Epithelial cell of proximal tubule (primary cell): ENCODE results near the gene CDC42EP2. TPM values are rescaled to one million over a fixed set of nuclear protein-coding genes. Genes with fewer than 3 reads are reported as not detected.

Experiments used
- DNase-seq: peaks from one replicate; pipeline ENCODE4 v3.0.0-alpha.2; 2011; ENCODE audit warnings: low read depth
- H3K4me3 ChIP-seq: 2 replicates; pipeline ENCODE4 v1.5.1; 2011; ENCODE audit warnings: low read depth, mild to moderate bottlenecking, low read length
- CTCF ChIP-seq: conservative IDR thresholded peaks from 2 replicates; pipeline ENCODE4 v1.5.1; 2012; ENCODE audit warnings: low read depth, mild to moderate bottlenecking, low read length
- total RNA-seq: library from RNA; depleted of rRNA; stranded (reverse); fragments of >200 nt; gene quantifications from 2 replicates; pipeline ENCODE4 v1.2.3, GENCODE V29; 2015

Gene CDC42EP2
- total RNA-seq, 1 donor from 2014 or later: 18.6 TPM

DNA sequence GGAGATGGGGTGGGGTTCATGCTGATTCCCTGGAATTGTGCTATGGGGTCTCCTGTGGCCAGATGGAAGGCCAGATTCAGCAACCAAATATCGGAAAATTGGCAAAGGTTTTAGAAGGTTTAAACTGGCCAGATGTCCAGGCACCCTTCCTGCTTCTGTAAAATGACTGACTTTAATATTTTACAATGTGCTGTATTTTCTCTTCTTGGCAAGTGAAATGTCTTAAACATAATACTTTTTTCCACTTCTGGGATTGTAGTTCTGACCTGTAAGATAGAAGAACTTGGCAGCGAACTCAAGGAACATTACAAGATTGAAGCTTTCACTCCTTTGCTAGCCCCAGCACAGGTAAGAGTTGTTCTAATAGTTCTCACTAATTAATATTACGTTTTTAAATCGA is 35.4 kb upstream of the CDC42EP2 start:
- no peak for TF ChIP-seq CTCF
- no peak for DNase-seq
- H3K4me3 ChIP-seq: no peak overlapping the region

DNA sequence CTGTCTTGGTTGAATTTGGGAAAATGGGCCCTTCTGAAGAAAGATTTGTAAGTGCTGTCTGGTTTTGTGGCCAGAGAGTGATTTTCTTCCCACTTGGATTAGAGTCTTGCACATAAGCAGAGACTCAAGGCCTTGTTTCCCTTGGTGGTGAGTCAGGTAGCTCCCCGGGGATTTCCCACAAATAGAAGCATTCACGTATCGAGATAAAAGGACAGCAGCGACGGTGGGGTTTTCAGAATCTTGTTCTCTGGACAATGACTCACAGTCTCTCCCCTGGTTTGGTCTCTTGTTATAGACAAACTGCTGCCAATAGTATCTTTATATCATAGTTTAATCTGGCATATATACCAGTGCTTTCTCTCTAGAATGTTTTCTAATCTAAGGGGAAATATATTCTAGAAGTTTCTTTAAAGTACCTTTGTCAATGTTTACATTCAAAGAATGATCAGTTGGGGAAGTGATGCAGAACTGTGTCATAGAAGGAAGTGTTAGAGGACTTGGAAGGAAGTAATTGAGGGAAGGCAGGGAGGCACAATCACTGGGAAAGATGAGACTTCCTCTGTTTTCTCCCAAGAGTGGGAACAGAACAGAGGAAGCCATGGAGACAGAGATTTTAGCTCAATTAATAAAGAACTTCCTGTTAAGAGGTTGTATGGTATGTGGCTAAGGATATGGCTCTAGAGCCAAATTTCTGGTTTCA is 34.8 kb upstream of the CDC42EP2 start:
- DNase-seq: peak; percentile 89
- no peak overlapping the region for H3K4me3 ChIP-seq
- TF ChIP-seq CTCF: no peak

- no peak for TF ChIP-seq CTCF
- DNase-seq: no peak
- H3K4me3 ChIP-seq: no peak overlapping the region
Observed at GRCh38 chr11:65280646-65281045, 34.0 kb upstream of the CDC42EP2 start.

DNA sequence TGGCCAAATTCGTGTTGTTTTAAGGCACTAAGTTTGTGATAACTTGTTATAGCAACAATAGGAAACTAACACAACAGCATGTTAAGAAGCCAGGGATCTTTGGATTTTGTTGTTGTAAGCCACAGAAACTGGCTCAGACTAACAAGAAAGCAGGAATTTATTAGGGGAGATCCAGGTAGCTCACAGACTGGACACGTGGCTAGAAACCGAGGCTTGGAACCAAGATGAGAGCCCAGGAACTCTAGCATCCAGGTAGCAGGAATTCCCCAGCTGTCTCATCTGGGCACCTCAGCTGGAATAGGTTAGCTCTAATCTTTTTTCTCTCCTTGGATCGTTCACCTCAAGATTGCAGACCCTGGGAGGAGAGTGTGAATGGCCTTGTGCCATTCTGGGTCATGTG is 28.0 kb upstream of the CDC42EP2 start:
- no peak overlapping the region for H3K4me3 ChIP-seq
- no peak for DNase-seq
- TF ChIP-seq CTCF: no peak

DNA sequence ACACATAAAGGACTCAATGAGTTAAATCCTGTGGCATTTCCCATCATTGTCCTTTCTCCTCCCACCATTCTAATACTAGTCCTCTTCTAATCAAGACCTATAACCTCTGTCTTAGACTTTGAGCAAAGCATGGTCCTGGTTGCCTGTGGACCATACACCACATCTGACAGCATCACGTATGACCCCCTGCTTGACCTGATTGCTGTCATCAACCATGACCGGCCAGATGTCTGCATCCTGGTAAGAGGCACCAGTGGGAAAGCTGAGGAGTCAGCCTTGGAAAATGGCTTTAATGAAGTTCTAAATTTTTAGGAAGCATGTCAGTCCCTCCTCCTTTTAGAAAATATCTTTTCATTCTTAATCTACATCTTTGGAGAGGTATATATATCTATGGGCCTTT is 27.1 kb upstream of the CDC42EP2 start:
- TF ChIP-seq CTCF: no peak
- H3K4me3 ChIP-seq: no peak overlapping the region
- DNase-seq: no peak

DNA sequence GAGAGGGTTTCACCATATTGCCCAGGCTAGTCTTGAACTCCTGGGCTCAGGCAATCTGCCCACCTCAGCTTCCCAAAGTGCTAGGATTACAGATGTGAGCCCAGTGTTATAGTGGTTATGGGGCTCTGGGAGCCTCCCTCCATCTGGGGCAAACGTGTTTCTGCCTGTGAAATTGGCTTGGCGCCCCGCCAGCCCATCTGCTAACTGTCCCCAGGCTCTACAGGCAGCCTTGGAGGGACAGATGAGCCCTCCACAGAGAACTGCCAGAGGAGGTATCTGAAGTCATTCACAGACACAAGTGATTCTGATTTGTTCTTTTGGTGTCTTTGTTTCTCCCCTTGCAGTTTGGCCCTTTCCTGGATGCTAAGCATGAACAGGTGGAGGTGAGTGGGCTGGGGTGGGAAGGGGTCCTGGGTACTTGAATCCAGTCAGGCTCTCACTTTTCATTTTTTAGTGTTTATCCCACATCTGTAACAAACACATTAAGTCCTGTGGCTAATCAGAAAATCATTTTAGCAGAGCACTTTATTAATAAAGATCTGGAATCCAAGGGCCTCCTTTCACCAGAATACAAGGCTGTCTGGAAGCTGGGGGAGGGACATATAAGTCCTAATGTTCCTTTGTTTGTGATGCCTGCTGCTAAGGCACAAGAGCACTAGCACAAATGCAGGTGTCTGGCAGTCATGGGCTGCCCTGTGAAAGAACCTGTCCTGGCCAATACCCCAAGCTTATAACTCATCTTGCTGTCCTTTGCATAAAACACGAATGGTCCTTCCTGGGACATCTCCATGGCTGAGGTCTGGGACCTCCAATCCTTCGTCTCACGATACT is 25.7 kb upstream of the CDC42EP2 start:
- no peak overlapping the region for H3K4me3 ChIP-seq
- no peak for DNase-seq
- TF ChIP-seq CTCF: no peak
